WERI-Rb-1 (cell line): ENCODE data around the gene RBL2.
"Not testable (repeated sequence)": the region's sequence is repeated elsewhere in the genome, so short reads cannot be mapped to it uniquely, and the experiment has no call there.

Source experiments
- DNase-seq: peaks from one replicate; pipeline ENCODE4 v3.0.0-alpha.2; 2020
- H3K27ac ChIP-seq: fragments of 250-450 bp; sonication (Bioruptor Pico); 2 replicates; pipeline ENCODE4 v1.5.1; 2020; ENCODE audit warnings: mild to moderate bottlenecking, moderate library complexity
- H3K27me3 ChIP-seq: fragments of 250-450 bp; sonication (Bioruptor Pico); 2 replicates; pipeline ENCODE4 v1.5.1; 2021; ENCODE audit warnings: mild to moderate bottlenecking, low read depth, moderate library complexity; ENCODE audit not compliant: insufficient read depth, severe bottlenecking
- H3K36me3 ChIP-seq: fragments of 250-450 bp; sonication (Bioruptor Pico); 2 replicates; pipeline ENCODE4 v1.5.1; 2020; ENCODE audit warnings: mild to moderate bottlenecking, moderate library complexity
- H3K4me3 ChIP-seq: 2 replicates; pipeline ENCODE4 v1.5.1; 2011; ENCODE audit warnings: low read depth, mild to moderate bottlenecking, control low read depth, low read length
- H3K9me3 ChIP-seq: fragments of 250-450 bp; sonication (Bioruptor Pico); 2 replicates; pipeline ENCODE4 v1.5.1; 2021; ENCODE audit warnings: mild to moderate bottlenecking, moderate library complexity; ENCODE audit not compliant: severe bottlenecking
- TF ChIP-seq, protein P1 (sequence below): IDR thresholded peaks from 2 replicates; pipeline ENCODE4 v1.5.1; 2011; ENCODE audit warnings: low read depth, mild to moderate bottlenecking, control low read depth, inconsistent platforms, low read length

RBL2 gene

GRCh38 chr16:53414381-53414780 lies 19.9 kb upstream of the RBL2 start:
- H3K27ac ChIP-seq: no peak overlapping the region
- no peaks in the 10 kb centered on the region for H3K27me3 ChIP-seq
- TF ChIP-seq, protein P1, sequence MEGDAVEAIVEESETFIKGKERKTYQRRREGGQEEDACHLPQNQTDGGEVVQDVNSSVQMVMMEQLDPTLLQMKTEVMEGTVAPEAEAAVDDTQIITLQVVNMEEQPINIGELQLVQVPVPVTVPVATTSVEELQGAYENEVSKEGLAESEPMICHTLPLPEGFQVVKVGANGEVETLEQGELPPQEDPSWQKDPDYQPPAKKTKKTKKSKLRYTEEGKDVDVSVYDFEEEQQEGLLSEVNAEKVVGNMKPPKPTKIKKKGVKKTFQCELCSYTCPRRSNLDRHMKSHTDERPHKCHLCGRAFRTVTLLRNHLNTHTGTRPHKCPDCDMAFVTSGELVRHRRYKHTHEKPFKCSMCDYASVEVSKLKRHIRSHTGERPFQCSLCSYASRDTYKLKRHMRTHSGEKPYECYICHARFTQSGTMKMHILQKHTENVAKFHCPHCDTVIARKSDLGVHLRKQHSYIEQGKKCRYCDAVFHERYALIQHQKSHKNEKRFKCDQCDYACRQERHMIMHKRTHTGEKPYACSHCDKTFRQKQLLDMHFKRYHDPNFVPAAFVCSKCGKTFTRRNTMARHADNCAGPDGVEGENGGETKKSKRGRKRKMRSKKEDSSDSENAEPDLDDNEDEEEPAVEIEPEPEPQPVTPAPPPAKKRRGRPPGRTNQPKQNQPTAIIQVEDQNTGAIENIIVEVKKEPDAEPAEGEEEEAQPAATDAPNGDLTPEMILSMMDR: no peak
- no peak overlapping the region for H3K4me3 ChIP-seq
- no peak for DNase-seq
- no peaks in the 10 kb centered on the region for H3K36me3 ChIP-seq
- H3K9me3 ChIP-seq: peaks cover 5% of the 10 kb centered on the region

- TF ChIP-seq, protein P1: peak; percentile 67
- DNase-seq: peak; percentile 53
- H3K36me3 ChIP-seq: no peaks in the 10 kb centered on the region
Observed at GRCh38 chr16:53415504-53415903, 18.8 kb upstream of the RBL2 start.

DNA sequence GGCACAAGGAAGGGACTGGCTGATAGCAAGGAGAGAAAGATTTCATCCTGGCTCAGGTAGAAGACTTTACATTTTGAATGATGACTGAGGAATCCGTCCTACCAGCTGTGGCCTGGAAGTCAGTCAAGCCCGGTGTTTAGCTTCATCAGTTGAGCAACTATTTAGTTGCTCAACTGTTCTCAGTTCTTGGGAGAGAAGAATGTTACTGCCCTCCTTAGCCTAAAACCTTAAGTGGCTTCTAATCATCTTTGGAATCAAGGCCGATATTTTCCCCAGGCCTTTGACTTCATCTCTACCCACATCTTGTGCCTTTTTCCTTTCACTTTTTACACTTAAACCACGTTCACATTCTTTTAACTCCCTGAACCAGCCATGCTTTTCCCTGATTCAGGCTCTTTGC lies 17.3 kb upstream of the RBL2 start:
- DNase-seq: no peak
- no peaks in the 10 kb centered on the region for H3K27me3 ChIP-seq
- TF ChIP-seq, protein P1: no peak
- H3K27ac ChIP-seq: no peak overlapping the region
- no peaks in the 10 kb centered on the region for H3K36me3 ChIP-seq
- no peak overlapping the region for H3K4me3 ChIP-seq
- peaks cover 5% of the 10 kb centered on the region for H3K9me3 ChIP-seq

More at GRCh38 chr16:53415504-53415903, 18.8 kb upstream of the RBL2 start:
- Histone ChIP-seq H3K27me3 (no peaks in the 10 kb centered on the region), H3K27ac (no peak overlapping the region), H3K9me3 (peaks cover 5% of the 10 kb centered on the region), H3K4me3 (no peak overlapping the region; the same call in 1 of the 2 replicates)

DNA sequence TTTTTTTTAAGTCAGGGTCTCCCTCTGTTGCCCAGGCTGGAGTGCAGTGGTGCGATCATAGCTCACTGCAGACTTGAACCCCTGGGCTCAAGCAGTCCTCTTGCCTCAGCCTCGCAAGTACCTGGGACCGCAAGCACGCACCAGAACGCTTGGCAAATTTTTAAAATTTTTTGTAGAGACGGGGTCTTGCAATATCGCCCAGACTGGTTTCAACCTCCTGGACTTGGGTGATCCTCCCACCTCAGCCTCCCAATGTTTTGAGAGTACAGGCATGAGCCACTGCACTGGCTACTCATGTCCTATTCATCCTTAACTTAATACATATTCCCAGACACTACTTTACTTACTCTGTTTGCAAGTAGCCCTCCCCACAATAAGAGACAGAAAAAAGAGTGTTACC lies 16.3 kb upstream of the RBL2 start:
- DNase-seq: no peak
- no peak overlapping the region for H3K4me3 ChIP-seq
- TF ChIP-seq, protein P1: no peak
- H3K36me3 ChIP-seq: no peaks in the 10 kb centered on the region
- H3K27ac ChIP-seq: no peak overlapping the region
- H3K27me3 ChIP-seq: no peaks in the 10 kb centered on the region
- H3K9me3 ChIP-seq: peaks cover 2% of the 10 kb centered on the region

GRCh38 chr16:53419383-53419709 lies 14.9 kb upstream of the RBL2 start:
- H3K27me3 ChIP-seq, H3K27ac ChIP-seq, DNase-seq: not testable (repeated sequence)

GRCh38 chr16:53421248-53421647 lies 13.0 kb upstream of the RBL2 start:
- H3K9me3 ChIP-seq: peaks cover 10% of the 10 kb centered on the region
- no peak for DNase-seq
- TF ChIP-seq, protein P1: 0 out of 2 replicates have a peak, but pooled peaks have one; percentile 13

More at GRCh38 chr16:53419383-53419709, 14.9 kb upstream of the RBL2 start:
- H3K36me3 ChIP-seq, H3K4me3 ChIP-seq, H3K9me3 ChIP-seq: not testable (repeated sequence)

GRCh38 chr16:53423968-53424367 lies 10.3 kb upstream of the RBL2 start:
- not testable (repeated sequence) for H3K4me3 ChIP-seq, H3K27ac ChIP-seq, H3K27me3 ChIP-seq, DNase-seq, H3K9me3 ChIP-seq, H3K36me3 ChIP-seq

More at GRCh38 chr16:53421248-53421647, 13.0 kb upstream of the RBL2 start:
- H3K4me3 ChIP-seq: no peak overlapping the region
- H3K27ac ChIP-seq: no peak overlapping the region
- no peaks in the 10 kb centered on the region for H3K36me3 ChIP-seq
- no peaks in the 10 kb centered on the region for H3K27me3 ChIP-seq
